Esophagus squamous epithelium (tissue), 4 donors: ENCODE results near the gene PIK3C2G.

Experiments
- POLR2A ChIP-seq, 4 donors: fragments of 450-650 bp; IDR thresholded peaks; one replicate each; pipeline ENCODE4 v1.6.1; 2017; ENCODE audit warnings: antibody characterized with exemption in 4 of 4, mild to moderate bottlenecking in 4 of 4, moderate library complexity in 3 of 4
- TF ChIP-seq, protein P1 (sequence below), 6 experiments: fragments of 450-650 bp in 4 of 6; fragments of 200-600 bp in 2 of 6; sonication (generic) in 2 of 6; IDR thresholded peaks; one replicate each; pipeline ENCODE4 v1.5.1; 2016 to 2019; ENCODE audit warnings: antibody characterized with exemption in 6 of 6, mild to moderate bottlenecking in 4 of 6, moderate library complexity in 4 of 6

DNA sequence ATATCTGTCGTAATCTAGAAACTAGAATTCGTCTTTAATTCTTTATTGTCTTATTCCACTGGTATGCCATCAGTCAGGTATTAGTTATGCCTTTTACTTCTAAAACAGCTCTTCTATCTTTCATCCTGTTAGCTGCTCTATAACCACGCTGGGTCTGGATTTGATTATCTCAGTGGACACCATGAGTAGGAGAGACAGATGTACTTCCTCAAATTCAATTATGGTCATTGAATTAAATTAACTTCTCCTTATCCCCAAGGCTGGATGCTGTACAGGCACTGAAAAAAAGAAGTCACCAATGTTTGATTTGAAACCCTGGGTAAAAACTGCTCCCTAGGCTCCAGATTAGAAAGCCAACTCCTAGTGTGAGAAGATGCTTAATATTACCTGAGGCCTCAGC, 107.3 kb downstream of the PIK3C2G start:
- TF ChIP-seq, protein P1, sequence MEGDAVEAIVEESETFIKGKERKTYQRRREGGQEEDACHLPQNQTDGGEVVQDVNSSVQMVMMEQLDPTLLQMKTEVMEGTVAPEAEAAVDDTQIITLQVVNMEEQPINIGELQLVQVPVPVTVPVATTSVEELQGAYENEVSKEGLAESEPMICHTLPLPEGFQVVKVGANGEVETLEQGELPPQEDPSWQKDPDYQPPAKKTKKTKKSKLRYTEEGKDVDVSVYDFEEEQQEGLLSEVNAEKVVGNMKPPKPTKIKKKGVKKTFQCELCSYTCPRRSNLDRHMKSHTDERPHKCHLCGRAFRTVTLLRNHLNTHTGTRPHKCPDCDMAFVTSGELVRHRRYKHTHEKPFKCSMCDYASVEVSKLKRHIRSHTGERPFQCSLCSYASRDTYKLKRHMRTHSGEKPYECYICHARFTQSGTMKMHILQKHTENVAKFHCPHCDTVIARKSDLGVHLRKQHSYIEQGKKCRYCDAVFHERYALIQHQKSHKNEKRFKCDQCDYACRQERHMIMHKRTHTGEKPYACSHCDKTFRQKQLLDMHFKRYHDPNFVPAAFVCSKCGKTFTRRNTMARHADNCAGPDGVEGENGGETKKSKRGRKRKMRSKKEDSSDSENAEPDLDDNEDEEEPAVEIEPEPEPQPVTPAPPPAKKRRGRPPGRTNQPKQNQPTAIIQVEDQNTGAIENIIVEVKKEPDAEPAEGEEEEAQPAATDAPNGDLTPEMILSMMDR (IDR thresholded peaks at IDR 0.05): no peak
- no peak for TF ChIP-seq POLR2A (IDR thresholded peaks at IDR 0.05)
